Duodenal mucosa (tissue), 2 donors: Measurements from ENCODE around the gene SERAC1.
"Not testable (repeated sequence)": the region's sequence is repeated elsewhere in the genome, so short reads cannot be mapped to it uniquely, and the experiment has no call there.

ENCODE experiments used
- H3K27ac ChIP-seq: one replicate; pipeline ENCODE4 v1.7.0; 2013; ENCODE audit warnings: low read depth, low read length
- H3K27me3 ChIP-seq, 2 donors: one replicate each; pipeline ENCODE4 v1.7.0; 2013; ENCODE audit warnings: low read length in 2 of 2, control low read depth in 1 of 2; ENCODE audit not compliant: insufficient read depth in 2 of 2, control insufficient read depth in 1 of 2
- H3K36me3 ChIP-seq, 2 donors: one replicate each; pipeline ENCODE4 v1.7.0; 2013; ENCODE audit warnings: low read length in 2 of 2, control low read depth in 1 of 2; ENCODE audit not compliant: insufficient read depth in 2 of 2, control insufficient read depth in 1 of 2
- H3K4me1 ChIP-seq, 2 donors: one replicate each; pipeline ENCODE4 v1.7.0; 2013; ENCODE audit warnings: low read length in 2 of 2, control low read depth in 1 of 2; ENCODE audit not compliant: insufficient read depth in 2 of 2, control insufficient read depth in 1 of 2
- H3K4me3 ChIP-seq, 2 donors: one replicate each; pipeline ENCODE4 v1.7.0; 2013; ENCODE audit warnings: low read length in 2 of 2, low read depth in 1 of 2
- H3K9ac ChIP-seq, 2 donors: one replicate each; pipeline ENCODE4 v1.7.0; 2013; ENCODE audit warnings: low read length in 2 of 2, low read depth in 1 of 2
- H3K9me3 ChIP-seq, 2 donors: one replicate each; pipeline ENCODE4 v1.7.0; 2013; ENCODE audit warnings: low read length in 2 of 2, control low read depth in 1 of 2; ENCODE audit not compliant: control insufficient read depth in 1 of 2

The SERAC1 gene

GRCh38 chr6:158194487-158195280 lies 26.6 kb upstream of the SERAC1 start:
- H3K36me3 ChIP-seq: peaks cover 0 to 4% of the 10 kb centered on the region in 2 donors
- no peaks in the 10 kb centered on the region for H3K4me1 ChIP-seq
- no peak overlapping the region for H3K27ac ChIP-seq
- no peak overlapping the region for H3K4me3 ChIP-seq
- H3K9me3 ChIP-seq: no peaks in the 10 kb centered on the region
- no peaks in the 10 kb centered on the region for H3K27me3 ChIP-seq
- H3K9ac ChIP-seq: no peak overlapping the region

GRCh38 chr6:158191761-158192160 lies 23.7 kb upstream of the SERAC1 start:
- Histone ChIP-seq H3K27ac (no peak overlapping the region), H3K27me3 (no peaks in the 10 kb centered on the region)

GRCh38 chr6:158191032-158191431 lies 23.0 kb upstream of the SERAC1 start:
- H3K9me3 ChIP-seq: no peaks in the 10 kb centered on the region
- no peak overlapping the region for H3K9ac ChIP-seq
- H3K4me1 ChIP-seq: no peaks in the 10 kb centered on the region
- H3K4me3 ChIP-seq: no peak overlapping the region
- no peak overlapping the region for H3K27ac ChIP-seq
- peaks cover 0 to 4% of the 10 kb centered on the region in 2 donors for H3K36me3 ChIP-seq
- H3K27me3 ChIP-seq: no peaks in the 10 kb centered on the region

More at GRCh38 chr6:158191761-158192160, 23.7 kb upstream of the SERAC1 start:
- no peak overlapping the region for H3K9ac ChIP-seq
- H3K36me3 ChIP-seq: peaks cover 0 to 4% of the 10 kb centered on the region in 2 donors
- H3K9me3 ChIP-seq: no peaks in the 10 kb centered on the region
- no peaks in the 10 kb centered on the region for H3K4me1 ChIP-seq
- H3K4me3 ChIP-seq: no peak overlapping the region

GRCh38 chr6:158188591-158188990 lies 20.5 kb upstream of the SERAC1 start:
- H3K9ac ChIP-seq: no peak overlapping the region
- H3K27ac ChIP-seq: no peak overlapping the region
- H3K9me3 ChIP-seq: no peaks in the 10 kb centered on the region
- no peak overlapping the region for H3K4me3 ChIP-seq
- no peaks in the 10 kb centered on the region for H3K27me3 ChIP-seq
- H3K4me1 ChIP-seq: no peaks in the 10 kb centered on the region
- H3K36me3 ChIP-seq: peaks cover 0 to 4% of the 10 kb centered on the region in 2 donors

- Histone ChIP-seq H3K4me1 (no peaks in the 10 kb centered on the region), H3K4me3 (no peak overlapping the region), H3K27ac (no peak overlapping the region), H3K9me3 (no peaks in the 10 kb centered on the region), H3K9ac (no peak overlapping the region), H3K27me3 (no peaks in the 10 kb centered on the region), H3K36me3 (no peaks in the 10 kb centered on the region)
These were observed 17.8 kb upstream of the SERAC1 start for GRCh38 chr6:158185729-158186456.

- Histone ChIP-seq H3K9me3 (no peaks in the 10 kb centered on the region), H3K27me3 (no peaks in the 10 kb centered on the region), H3K36me3 (no peaks in the 10 kb centered on the region), H3K4me1 (no peaks in the 10 kb centered on the region), H3K4me3 (no peak overlapping the region), H3K9ac (no peak overlapping the region), H3K27ac (no peak overlapping the region)
These were observed 16.5 kb upstream of the SERAC1 start for GRCh38 chr6:158184608-158185007.

GRCh38 chr6:158183174-158183972 lies 15.3 kb upstream of the SERAC1 start:
- not testable (repeated sequence) for H3K36me3 ChIP-seq, H3K9ac ChIP-seq, H3K27me3 ChIP-seq, H3K4me1 ChIP-seq, H3K27ac ChIP-seq, H3K9me3 ChIP-seq, H3K4me3 ChIP-seq

- H3K9ac ChIP-seq, H3K27ac ChIP-seq, H3K9me3 ChIP-seq, H3K4me1 ChIP-seq, H3K4me3 ChIP-seq, H3K27me3 ChIP-seq, H3K36me3 ChIP-seq: not testable (repeated sequence)
These were observed 9.7 kb upstream of the SERAC1 start for GRCh38 chr6:158177712-158178111.

- H3K9ac ChIP-seq: no peak overlapping the region
- H3K27ac ChIP-seq: no peak overlapping the region
- H3K4me1 ChIP-seq: no peaks in the 10 kb centered on the region
- H3K27me3 ChIP-seq: no peaks in the 10 kb centered on the region
- H3K4me3 ChIP-seq: no peak overlapping the region
- no peaks in the 10 kb centered on the region for H3K9me3 ChIP-seq
- H3K36me3 ChIP-seq: no peaks in the 10 kb centered on the region
These were observed 7.0 kb upstream of the SERAC1 start for GRCh38 chr6:158175111-158175510.

GRCh38 chr6:158174514-158174913 lies 6.5 kb upstream of the SERAC1 start:
- Histone ChIP-seq H3K4me3 (no peak overlapping the region), H3K27ac (no peak overlapping the region)

More at GRCh38 chr6:158174514-158174913, 6.5 kb upstream of the SERAC1 start:
- H3K9me3 ChIP-seq: no peaks in the 10 kb centered on the region
- H3K27me3 ChIP-seq: no peaks in the 10 kb centered on the region
- no peaks in the 10 kb centered on the region for H3K36me3 ChIP-seq
- no peak overlapping the region for H3K9ac ChIP-seq
- no peaks in the 10 kb centered on the region for H3K4me1 ChIP-seq
